Measurements from ENCODE around the gene FCN2.

GRCh38 chr9:134868751-134869553 is 11.7 kb upstream of the FCN2 start:
- TF ChIP-seq CTCF (IDR thresholded peaks at IDR 0.05) = no peak
- no peak for TF ChIP-seq POLR2AphosphoS5 (IDR thresholded peaks at IDR 0.05)
- TF ChIP-seq EP300 (IDR thresholded peaks at IDR 0.05) = no peak
- no peak for TF ChIP-seq POLR2A (IDR thresholded peaks at IDR 0.05)

Measured in upper lobe of left lung (tissue), 4 donors.